ENCODE measurements around the gene TBCC. TPM values are rescaled to one million over a fixed set of nuclear protein-coding genes. Genes with fewer than 3 reads are reported as not detected.

TBCC gene
- total RNA-seq, 4 donors from 2014 or later: 16.2 to 32.9 (median 24.8) TPM

- H3K9me3 ChIP-seq: no peaks in the 10 kb centered on the region
- no peaks in the 10 kb centered on the region for H3K27me3 ChIP-seq
- no peak overlapping the region for H3K27ac ChIP-seq
- intact Hi-C loops (cut with DNase I): no loop called here
- WGBS, 2 donors: 82 to 92% methylated on average over 1 to 3 of the region's 3 CpGs
- H3K4me3 ChIP-seq: no peak overlapping the region
- H3K4me1 ChIP-seq: no peaks in the 10 kb centered on the region
- peaks cover 0 to 31% (median 0%) of the 10 kb centered on the region in 3 donors for H3K36me3 ChIP-seq
- DNase-seq: no peak
- no peak for TF ChIP-seq POLR2A (IDR thresholded peaks at IDR 0.05)
Observed at GRCh38 chr6:42758756-42759430, 13.0 kb upstream of the TBCC start.

GRCh38 chr6:42756722-42757121, 10.8 kb upstream of the TBCC start:
- WGBS, 2 donors: 100% methylated on average over 7 of the region's 7 CpGs; no CpG with 5 or more reads in 1 of the 2 donors
- Histone ChIP-seq H3K27me3 (no peaks in the 10 kb centered on the region), H3K9me3 (no peaks in the 10 kb centered on the region), H3K27ac (no peak overlapping the region), H3K4me3 (no peak overlapping the region), H3K4me1 (peaks cover 0 to 4% (median 0%) of the 10 kb centered on the region in 3 donors), H3K36me3 (peaks cover 0 to 31% (median 0%) of the 10 kb centered on the region in 3 donors)
- no peak for TF ChIP-seq CTCF (IDR thresholded peaks at IDR 0.05)
- no peak for TF ChIP-seq POLR2A (IDR thresholded peaks at IDR 0.05)
- DNase-seq: no peak
- intact Hi-C loops (cut with DNase I): no loop called here

GRCh38 chr6:42754759-42755158, 8.9 kb upstream of the TBCC start:
- intact Hi-C loops (cut with DNase I): no loop called here
- no peak for DNase-seq
- Histone ChIP-seq H3K36me3 (peaks cover 0 to 12% (median 0%) of the 10 kb centered on the region in 3 donors), H3K4me3 (no peak overlapping the region), H3K27me3 (no peaks in the 10 kb centered on the region), H3K4me1 (peaks cover 0 to 12% (median 0%) of the 10 kb centered on the region in 3 donors), H3K27ac (no peak overlapping the region), H3K9me3 (no peaks in the 10 kb centered on the region)
- TF ChIP-seq CTCF (IDR thresholded peaks at IDR 0.05) (no peak), POLR2A (IDR thresholded peaks at IDR 0.05) (no peak)
- WGBS, 2 donors: 95 to 96% methylated on average over 5 of the region's 5 CpGs

- no peak overlapping the region for H3K4me3 ChIP-seq
- intact Hi-C loops (cut with DNase I): no loop called here
- H3K4me1 ChIP-seq: peaks cover 8 to 30% (median 12%) of the 10 kb centered on the region in 3 donors
- TF ChIP-seq CTCF (IDR thresholded peaks at IDR 0.05): no peak
- TF ChIP-seq POLR2A (IDR thresholded peaks at IDR 0.05): no peak
- no peaks in the 10 kb centered on the region for H3K9me3 ChIP-seq
- DNase-seq: no peak
- no peaks in the 10 kb centered on the region for H3K36me3 ChIP-seq
- no peaks in the 10 kb centered on the region for H3K27me3 ChIP-seq
- no peak overlapping the region for H3K27ac ChIP-seq
- 60 to 80% methylated on average over 3 of the region's 3 CpGs for WGBS, 2 donors
Observed at GRCh38 chr6:42751055-42751454, 5.2 kb upstream of the TBCC start.

GRCh38 chr6:42748203-42748898, 2.4 kb upstream of the TBCC start:
- H3K27ac ChIP-seq: peak overlapping the region; percentile 36 to 99 (median 96)
- no peaks in the 10 kb centered on the region for H3K36me3 ChIP-seq
- H3K4me3 ChIP-seq: peak overlapping the region in 3 of 4 donors; percentile 16 to 78 (median 73)
- peaks cover 20 to 49% (median 29%) of the 10 kb centered on the region in 3 donors for H3K4me1 ChIP-seq
- 35 to 49% methylated on average over 8 of the region's 8 CpGs for WGBS, 2 donors
- no peak for TF ChIP-seq CTCF (IDR thresholded peaks at IDR 0.05)
- TF ChIP-seq POLR2A (IDR thresholded peaks at IDR 0.05): no peak
- intact Hi-C loops (cut with DNase I): loop anchor here (5.0 kb wide), 1 partner anchor 34 kb away; the partner anchor contains the start of gene BICRAL
- no peaks in the 10 kb centered on the region for H3K9me3 ChIP-seq
- DNase-seq: no peak
- no peaks in the 10 kb centered on the region for H3K27me3 ChIP-seq

All from esophagus squamous epithelium (tissue), 5 donors.